Dermis microvascular lymphatic vessel endothelial cell (primary cell): ENCODE data around the gene THOP1. TPM values are rescaled to one million over a fixed set of nuclear protein-coding genes. Genes with fewer than 3 reads are reported as not detected.

Source experiments
- DNase-seq, 2 donors: peaks; one replicate each; pipeline versions ENCODE4 v3.0.0 to v3.0.0-alpha.2; 2010; ENCODE audit warnings: low read depth in 2 of 2
- total RNA-seq: library from RNA; depleted of rRNA; stranded (reverse); fragments of >200 nt; gene quantifications from 2 replicates; pipeline ENCODE4 v1.2.1, GENCODE V29; 2014

Gene THOP1
- total RNA-seq, 1 donor from 2014 or later = 64.6 TPM

GRCh38 chr19:2804156-2805004 is 19.1 kb downstream of the THOP1 start:
- DNase-seq = no peak

DNA sequence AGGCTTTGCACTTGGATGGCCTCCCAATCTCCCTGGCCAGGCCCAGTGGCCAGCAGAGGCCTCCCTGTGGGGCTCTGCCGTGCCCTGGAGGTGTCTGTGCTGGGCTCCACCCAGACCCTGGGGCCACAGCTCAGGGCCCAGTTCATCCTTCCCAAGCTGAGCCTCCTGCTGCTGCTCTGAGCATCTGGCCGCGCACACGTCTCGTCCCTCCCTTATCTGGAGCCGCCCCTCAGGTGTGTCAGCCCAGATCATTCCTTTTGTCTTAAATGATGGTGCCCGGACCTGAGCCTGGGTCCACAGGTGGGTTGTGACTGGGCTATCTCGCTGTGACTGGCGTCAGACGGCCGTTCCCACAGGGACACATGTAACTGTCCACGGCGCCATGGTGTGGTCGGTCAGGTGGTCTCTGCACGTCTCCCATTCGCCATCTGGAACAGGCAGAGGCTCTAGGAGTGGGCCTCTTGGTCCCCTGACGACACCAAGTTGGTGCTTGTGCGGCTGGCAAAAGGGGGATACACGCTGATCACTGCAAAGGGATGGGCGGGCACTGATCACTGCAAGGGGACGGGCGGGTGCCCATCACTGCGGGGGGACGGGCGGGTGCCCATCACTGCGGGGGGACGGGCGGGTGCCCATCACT is 20.1 kb downstream of the THOP1 start:
- DNase-seq = no peak

DNA sequence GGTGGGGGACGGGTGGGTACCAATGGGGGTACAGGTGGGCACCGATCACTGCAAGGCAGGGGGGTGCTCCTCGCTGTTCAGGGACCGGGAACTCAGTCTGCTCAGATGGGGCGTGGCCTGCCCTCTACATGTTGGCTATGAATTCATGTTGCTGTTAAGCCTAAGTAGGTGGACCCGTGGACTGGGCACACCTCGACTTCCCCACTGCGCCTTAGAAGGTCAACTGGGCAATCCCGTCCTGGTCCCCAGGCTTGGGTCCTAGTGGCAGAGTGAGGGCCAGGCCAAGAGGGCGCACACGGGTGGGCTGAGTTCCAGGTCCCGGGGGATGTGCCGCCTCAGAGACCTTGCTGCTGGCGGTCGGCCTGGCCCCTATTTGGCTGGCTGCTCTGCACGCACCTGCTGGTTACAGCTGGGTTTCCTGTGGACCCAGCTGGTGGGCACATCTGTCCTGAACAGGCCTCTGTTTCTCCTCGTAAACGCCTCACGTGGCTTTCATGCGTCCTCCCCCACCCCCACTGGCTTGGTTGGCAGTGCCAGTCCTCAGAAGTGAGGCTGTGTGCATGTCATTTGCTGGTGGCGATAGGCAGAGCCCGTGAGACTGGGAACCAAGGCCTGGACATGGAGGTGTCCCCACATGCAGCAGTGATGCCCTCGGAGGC is 20.8 kb downstream of the THOP1 start:
- no peak for DNase-seq

DNA sequence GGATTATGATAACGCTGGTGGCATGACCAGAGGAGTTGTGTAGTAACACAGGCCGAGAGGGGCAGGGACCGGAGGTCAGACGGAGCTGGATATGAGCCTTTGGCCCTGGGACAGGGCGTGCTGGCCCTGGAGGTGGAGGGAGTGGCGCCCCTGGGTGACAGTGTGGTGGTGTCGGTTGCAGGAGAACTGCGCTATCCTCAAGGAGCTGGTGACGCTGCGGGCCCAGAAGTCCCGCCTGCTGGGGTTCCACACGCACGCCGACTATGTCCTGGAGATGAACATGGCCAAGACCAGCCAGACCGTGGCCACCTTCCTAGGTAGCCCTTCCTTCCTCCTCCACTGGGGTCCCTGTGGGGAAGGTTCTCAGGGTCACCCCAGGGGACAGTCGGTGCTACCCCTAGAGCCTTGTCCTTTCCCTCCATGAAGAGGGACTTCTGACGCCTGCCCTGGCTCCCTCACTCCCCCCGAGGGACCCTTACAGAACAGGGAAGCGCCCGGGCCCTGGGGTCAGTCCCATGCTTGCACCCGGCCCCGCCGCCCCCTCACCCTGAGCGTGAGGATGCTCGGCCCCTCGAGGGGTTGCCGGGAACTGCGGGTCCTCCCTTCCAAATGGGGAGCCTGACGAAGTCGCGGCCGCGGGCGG is 21.6 kb downstream of the THOP1 start:
- DNase-seq = no peak

DNA sequence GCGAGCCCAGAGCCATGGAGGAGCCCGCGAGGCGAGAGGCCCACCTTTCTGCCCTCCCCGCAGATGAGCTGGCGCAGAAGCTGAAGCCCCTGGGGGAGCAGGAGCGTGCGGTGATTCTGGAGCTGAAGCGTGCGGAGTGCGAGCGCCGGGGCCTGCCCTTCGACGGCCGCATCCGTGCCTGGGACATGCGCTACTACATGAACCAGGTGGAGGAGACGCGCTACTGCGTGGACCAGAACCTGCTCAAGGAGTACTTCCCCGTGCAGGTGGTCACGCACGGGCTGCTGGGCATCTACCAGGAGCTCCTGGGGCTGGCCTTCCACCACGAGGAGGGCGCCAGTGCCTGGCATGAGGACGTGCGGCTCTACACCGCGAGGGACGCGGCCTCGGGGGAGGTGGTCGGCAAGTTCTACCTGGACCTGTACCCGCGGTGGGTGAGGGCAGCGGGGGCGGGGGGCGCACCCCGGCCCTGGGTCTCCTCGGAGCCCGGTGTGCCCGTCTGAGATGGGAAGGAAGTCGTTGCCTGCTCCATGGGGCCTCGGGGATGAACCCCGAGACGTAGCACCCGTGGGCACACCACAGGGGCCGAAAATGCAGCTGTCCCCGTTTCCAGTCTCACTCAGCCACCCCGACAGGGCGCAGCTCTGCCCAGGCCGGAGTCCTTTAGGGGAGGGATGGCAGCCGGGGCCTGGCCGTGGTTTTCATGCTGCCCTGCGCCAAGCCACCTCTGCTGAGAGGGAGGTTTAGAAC is 22.3 kb downstream of the THOP1 start:
- DNase-seq = no peak

DNA sequence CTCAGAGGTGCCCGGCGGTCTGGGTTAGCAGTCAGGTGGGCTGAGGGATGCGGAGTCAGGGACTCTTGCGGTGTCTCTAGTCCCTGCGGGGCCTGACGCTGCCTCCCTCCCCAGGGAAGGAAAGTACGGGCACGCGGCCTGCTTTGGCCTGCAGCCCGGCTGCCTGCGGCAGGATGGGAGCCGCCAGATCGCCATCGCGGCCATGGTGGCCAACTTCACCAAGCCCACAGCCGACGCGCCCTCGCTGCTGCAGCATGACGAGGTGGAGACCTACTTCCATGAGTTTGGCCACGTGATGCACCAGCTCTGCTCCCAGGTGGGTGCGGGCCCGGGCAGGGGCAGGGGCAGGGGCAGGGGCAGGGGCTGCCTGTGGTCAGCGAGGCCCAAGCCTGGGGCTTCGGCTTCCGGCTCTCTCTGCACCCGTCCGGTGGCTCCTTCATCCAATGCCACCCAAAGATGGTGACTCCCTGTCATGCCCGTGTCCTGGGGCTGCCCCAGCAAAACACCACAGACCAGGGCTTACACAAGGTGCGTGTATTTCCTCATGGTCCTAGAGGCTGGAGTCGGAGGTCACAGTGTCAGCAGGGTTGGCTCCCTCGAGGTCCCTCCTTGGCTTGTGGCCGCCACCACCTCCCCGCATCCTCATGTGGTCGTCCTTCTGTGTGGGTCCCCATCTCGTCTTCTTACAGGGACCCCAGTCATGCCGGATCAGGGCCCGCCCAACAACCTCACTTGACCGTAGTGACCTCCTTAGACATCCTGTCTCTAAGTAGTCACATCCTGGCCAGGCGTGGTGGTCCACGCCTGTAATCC is 23.0 kb downstream of the THOP1 start:
- DNase-seq = no peak

DNA sequence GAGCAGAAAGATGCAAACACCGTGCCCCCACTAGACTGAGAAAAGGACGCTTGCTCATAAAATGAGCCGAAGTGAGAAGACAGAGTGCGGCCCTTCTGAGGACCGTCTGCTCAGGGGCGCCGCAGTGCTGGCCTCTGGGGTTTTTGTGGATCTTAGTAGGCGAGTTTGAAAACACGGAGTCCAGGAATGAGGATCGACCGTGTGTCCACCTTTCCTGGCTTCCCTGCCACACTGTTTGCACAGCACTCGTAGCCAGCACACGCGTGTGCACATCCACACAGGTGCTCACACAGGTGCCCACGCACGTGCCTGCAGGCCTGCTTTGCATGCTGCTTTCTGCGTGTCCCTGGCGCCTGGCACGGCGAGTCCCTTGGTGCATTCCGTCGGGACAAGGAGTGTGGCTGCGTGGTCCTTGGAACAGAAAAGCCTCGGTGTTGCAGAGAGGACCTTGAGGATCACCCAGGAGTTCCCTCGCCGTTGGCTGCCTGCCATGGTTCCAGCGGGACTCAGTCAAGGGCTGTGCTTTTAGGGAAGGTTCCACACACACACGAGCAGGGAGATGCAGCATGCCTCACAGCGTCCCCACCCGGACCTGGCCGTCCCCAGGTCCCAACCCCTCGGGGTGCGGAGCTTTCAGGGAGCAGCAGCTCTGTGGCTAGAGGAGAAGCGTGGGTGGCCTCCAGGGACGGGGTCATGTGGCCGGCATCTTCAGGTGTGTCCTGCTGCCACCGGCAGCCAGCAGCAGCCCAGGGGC is 24.3 kb downstream of the THOP1 start:
- DNase-seq = no peak

- DNase-seq = no peak
Measured at GRCh38 chr19:2810141-2811091, 25.1 kb downstream of the THOP1 start.

GRCh38 chr19:2811221-2811722 is 26.0 kb downstream of the THOP1 start:
- no peak for DNase-seq

GRCh38 chr19:2811735-2812413 is 26.6 kb downstream of the THOP1 start:
- DNase-seq = no peak

DNA sequence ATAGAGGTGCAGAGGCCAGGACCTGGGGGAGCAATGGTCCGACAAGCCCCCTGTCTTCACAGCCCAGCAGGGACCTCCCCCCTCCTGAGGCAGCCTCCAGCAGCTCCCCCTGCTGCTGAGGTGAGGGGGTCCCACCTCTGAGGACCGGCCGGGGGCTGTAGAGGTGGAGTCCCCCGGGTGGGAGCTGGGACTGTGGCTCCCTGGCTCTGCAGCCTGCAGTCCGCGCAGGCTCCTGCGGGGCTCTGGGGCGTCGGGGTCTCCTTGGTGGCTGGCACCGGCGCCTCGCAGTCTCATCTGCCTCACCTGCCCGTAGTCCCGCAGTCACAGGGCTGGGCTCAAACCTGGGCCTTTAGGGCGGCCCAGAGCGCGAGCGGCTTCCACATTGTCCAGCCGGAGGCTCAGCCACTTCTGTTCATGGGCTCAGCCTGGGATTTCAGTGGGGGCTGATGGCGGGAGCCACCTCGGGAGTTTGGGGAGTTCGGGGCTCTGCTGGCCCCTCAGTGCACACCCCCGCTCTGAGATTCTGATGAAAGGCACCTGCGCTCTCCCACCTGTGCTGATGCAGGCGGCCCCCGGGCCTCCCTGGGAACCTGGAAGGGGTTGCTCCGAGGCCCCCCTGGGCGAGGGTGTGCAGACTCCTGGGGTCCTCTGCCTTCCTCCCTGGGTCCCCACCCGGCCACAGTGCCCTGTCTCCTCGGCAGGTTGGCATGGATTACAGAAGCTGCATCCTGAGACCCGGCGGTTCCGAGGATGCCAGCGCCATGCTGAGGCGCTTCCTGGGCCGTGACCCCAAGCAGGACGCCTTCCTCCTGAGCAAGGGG is 27.3 kb downstream of the THOP1 start:
- DNase-seq = no peak

GRCh38 chr19:2813235-2814160 is 28.2 kb downstream of the THOP1 start:
- DNase-seq = no peak

- no peak for DNase-seq
Measured at GRCh38 chr19:2814426-2814825, 29.1 kb downstream of the THOP1 start.

- no peak for DNase-seq
Measured at GRCh38 chr19:2815191-2815614, 29.9 kb downstream of the THOP1 start.

GRCh38 chr19:2815923-2816322 is 30.6 kb downstream of the THOP1 start:
- DNase-seq = no peak

GRCh38 chr19:2816641-2817040 is 31.3 kb downstream of the THOP1 start:
- no peak for DNase-seq
